Ovary (tissue), 3 donors: Measurements from ENCODE around the gene RGL1.

ENCODE experiments used
- CTCF ChIP-seq, 3 donors: fragments of 450-650 bp in 2 of 3; fragments of 200-600 bp in 1 of 3; IDR thresholded peaks; one replicate each; pipeline versions ENCODE4 v1.5.1 to v1.8.0; 2016 to 2022; ENCODE audit warnings: antibody characterized with exemption in 3 of 3, mild to moderate bottlenecking in 1 of 3
- EP300 ChIP-seq: sonication (generic); formaldehyde crosslinking; IDR thresholded peaks from one replicate; pipeline ENCODE4 v1.6.1; 2017; ENCODE audit warnings: antibody characterized with exemption
- POLR2A ChIP-seq: fragments of 450-650 bp; IDR thresholded peaks from one replicate; pipeline ENCODE4 v1.6.1; 2017; ENCODE audit warnings: antibody characterized with exemption, mild to moderate bottlenecking, moderate library complexity
- donor health status: DM: no; HTN: no; CAD: no.

GRCh38 chr1:183941001-183941400 is 136.1 kb downstream of the RGL1 start:
- TF ChIP-seq CTCF (IDR thresholded peaks at IDR 0.05) (no peak), POLR2A (no peak), EP300 (no peak)
